Spleen (tissue), 7 donors: ENCODE measurements around the gene SEC14L2.

Source experiments
- CTCF ChIP-seq, 11 experiments: fragments of 200-600 bp in 7 of 11; fragments of 450-650 bp in 4 of 11; sonication (generic) in 4 of 11; IDR thresholded peaks in 8 of 11; conservative IDR thresholded peaks in 3 of 11; 1 replicate in 7 of 11; 2 replicates in 4 of 11; pipeline versions ENCODE4 v1.4.0 to v1.8.0; 2016 to 2021; ENCODE audit warnings: antibody characterized with exemption in 11 of 11, inconsistent platforms in 4 of 11, mild to moderate bottlenecking in 1 of 11
- POLR2A ChIP-seq, 3 donors: fragments of 450-650 bp; IDR thresholded peaks; one replicate each; pipeline ENCODE4 v1.5.1; 2017; ENCODE audit warnings: antibody characterized with exemption in 3 of 3, mild to moderate bottlenecking in 1 of 3
- donor health status: DM: no; HTN: no; CAD: no; lungs with moderate emphysema.
- donor health status: DM: no; HTN: no; CAD: no.
- donor health status: DM: no; HTN: no; CAD: no.

DNA sequence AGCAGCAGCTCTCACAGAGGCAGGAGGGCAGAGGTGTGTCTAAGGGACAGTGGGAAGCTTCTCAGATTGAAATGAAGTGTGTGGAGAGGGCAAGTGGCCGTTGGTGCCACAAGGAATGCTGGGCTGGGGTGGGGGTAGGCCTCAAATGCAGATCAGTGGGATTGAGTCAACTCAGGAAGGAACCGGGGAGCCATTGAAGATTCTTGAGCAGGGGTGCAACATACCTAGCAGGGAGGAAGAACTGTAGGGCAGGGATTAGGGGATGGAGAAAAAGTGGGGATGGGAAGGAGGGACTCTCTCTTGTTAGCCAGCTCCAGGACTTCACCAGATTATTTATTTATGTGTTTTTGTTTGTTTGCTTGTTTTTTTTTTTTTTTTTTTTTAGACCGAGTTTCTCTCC, 2.9 kb upstream of the SEC14L2 start:
- TF ChIP-seq CTCF (IDR thresholded peaks at IDR 0.05 in 8 of 11, conservative IDR thresholded peaks at IDR 0.05 in 3 of 11) (no peak), POLR2A (IDR thresholded peaks at IDR 0.05) (no peak)
